ENCODE data around the gene PRPF40B.
A peak's percentile ranks its signal among the peaks of the same experiment; 100 is the strongest.

The PRPF40B gene

GRCh38 chr12:49621651-49622500 lies 1.5 kb upstream of the PRPF40B start:
- no peak for TF ChIP-seq CTCF (IDR thresholded peaks at IDR 0.05; ENCODE audit: extremely low read depth, insufficient read depth, missing control alignments)
- in situ Hi-C loops (cut with MboI; ENCODE audit: low pct_unique_long_range_greater_than_20kb, low sequenced_read_pairs, unreplicated experiment) = no loop called here
- DNase-seq (ENCODE audit: low spot score) = no peak

- peak; percentile 73 for DNase-seq (ENCODE audit: low spot score)
- in situ Hi-C loops (cut with MboI; ENCODE audit: low pct_unique_long_range_greater_than_20kb, low sequenced_read_pairs, unreplicated experiment) = no loop called here
- no peak for TF ChIP-seq CTCF (IDR thresholded peaks at IDR 0.05; ENCODE audit: extremely low read depth, insufficient read depth, missing control alignments)
Observed at GRCh38 chr12:49622501-49623141, 740 bp upstream of the PRPF40B start.

GRCh38 chr12:49624921-49625577 lies 1.7 kb downstream of the PRPF40B start:
- TF ChIP-seq CTCF (IDR thresholded peaks at IDR 0.05; ENCODE audit: extremely low read depth, insufficient read depth, missing control alignments) = no peak
- in situ Hi-C loops (cut with MboI; ENCODE audit: low pct_unique_long_range_greater_than_20kb, low sequenced_read_pairs, unreplicated experiment) = no loop called here
- DNase-seq (ENCODE audit: low spot score) = no peak

- peak; percentile 59 for DNase-seq (ENCODE audit: low spot score)
- in situ Hi-C loops (cut with MboI; ENCODE audit: low pct_unique_long_range_greater_than_20kb, low sequenced_read_pairs, unreplicated experiment) = no loop called here
- peak; percentile 40 for TF ChIP-seq CTCF (IDR thresholded peaks at IDR 0.05; ENCODE audit: extremely low read depth, insufficient read depth, missing control alignments)
Observed at GRCh38 chr12:49626169-49626835, 2.9 kb downstream of the PRPF40B start.

- no peak for TF ChIP-seq CTCF (IDR thresholded peaks at IDR 0.05; ENCODE audit: extremely low read depth, insufficient read depth, missing control alignments)
- in situ Hi-C loops (cut with MboI; ENCODE audit: low pct_unique_long_range_greater_than_20kb, low sequenced_read_pairs, unreplicated experiment) = no loop called here
- no peak for DNase-seq (ENCODE audit: low spot score)
Observed at GRCh38 chr12:49626836-49627235, 3.5 kb downstream of the PRPF40B start.

- no peak for TF ChIP-seq CTCF (IDR thresholded peaks at IDR 0.05; ENCODE audit: extremely low read depth, insufficient read depth, missing control alignments)
- in situ Hi-C loops (cut with MboI; ENCODE audit: low pct_unique_long_range_greater_than_20kb, low sequenced_read_pairs, unreplicated experiment) = no loop called here
- DNase-seq (ENCODE audit: low spot score) = no peak
Observed at GRCh38 chr12:49627752-49628360, 4.5 kb downstream of the PRPF40B start.
